Smooth muscle cell (in vitro differentiated cells): ENCODE measurements around the gene CASP5. TPM values are rescaled to one million over a fixed set of nuclear protein-coding genes. Genes with fewer than 3 reads are reported as not detected.

Experiments used
- DNase-seq: peaks from one replicate; lab custom pipeline; 2025; ENCODE audit not compliant: unreplicated experiment; lab: John Stamatoyannopoulos, UW
- H2AFZ ChIP-seq: fragments of 200-600 bp; sonication (generic); 2 replicates; pipeline ENCODE4 v1.6.0; 2016; ENCODE audit warnings: antibody characterized with exemption, low read depth, mild to moderate bottlenecking
- H3F3A ChIP-seq: fragments of 200-600 bp; sonication (generic); 2 replicates; pipeline ENCODE4 v1.6.0; 2017; ENCODE audit warnings: antibody characterized with exemption, low read depth
- H3K27ac ChIP-seq: fragments of 200-600 bp; sonication (generic); 2 replicates; pipeline ENCODE4 v1.5.1; 2016; ENCODE audit warnings: low read depth, mild to moderate bottlenecking
- H3K27me3 ChIP-seq: fragments of 200-600 bp; sonication (generic); 2 replicates; pipeline ENCODE4 v1.6.1; 2016; ENCODE audit warnings: low read depth, mild to moderate bottlenecking
- H3K36me3 ChIP-seq: fragments of 200-600 bp; sonication (generic); 2 replicates; pipeline ENCODE4 v1.5.1; 2016; ENCODE audit warnings: low read depth
- H3K4me1 ChIP-seq: fragments of 200-600 bp; sonication (generic); 2 replicates; pipeline ENCODE4 v1.5.1; 2016; ENCODE audit warnings: low read depth
- H3K4me2 ChIP-seq: fragments of 200-600 bp; sonication (generic); 2 replicates; pipeline ENCODE4 v1.6.0; 2016; ENCODE audit warnings: mild to moderate bottlenecking
- H3K4me3 ChIP-seq: fragments of 200-600 bp; sonication (generic); 2 replicates; pipeline ENCODE4 v1.5.1; 2016; ENCODE audit warnings: mild to moderate bottlenecking
- H3K79me2 ChIP-seq: fragments of 200-600 bp; sonication (generic); 2 replicates; pipeline ENCODE4 v1.6.0; 2016; ENCODE audit warnings: low read depth, mild to moderate bottlenecking
- H3K9ac ChIP-seq: fragments of 200-600 bp; sonication (generic); 2 replicates; pipeline ENCODE4 v1.6.0; 2016; ENCODE audit warnings: low read depth
- H3K9me3 ChIP-seq: fragments of 200-600 bp; sonication (generic); replicated peaks from 2 replicates; pipeline ENCODE4 v1.5.1; 2016; ENCODE audit warnings: low read depth
- H4K20me1 ChIP-seq: fragments of 200-600 bp; sonication (generic); 2 replicates; pipeline ENCODE4 v1.6.0; 2016; ENCODE audit warnings: low read depth
- CTCF ChIP-seq: fragments of 200-600 bp; sonication (generic); IDR thresholded peaks from 2 replicates; pipeline ENCODE4 v1.5.1; 2017; ENCODE audit warnings: borderline replicate concordance, mild to moderate bottlenecking, antibody characterized with exemption; ENCODE audit not compliant: insufficient read depth, poor library complexity, severe bottlenecking
- WGBS: methylation state at CpG from one replicate; pipeline ENCODE4 v1.1.7; 2016; ENCODE audit warnings: low lambda C conversion rate; 5-methylcytosine and 5-hydroxymethylcytosine counted together
- polyA plus RNA-seq: library from polyadenylated mRNA; unstranded; fragments of >200 nt; fragmentation: Nextera tagmentation; extraction: Ambion mirVana; gene quantifications from 2 replicates; pipeline ENCODE4 v1.2.1, GENCODE V29; 2016
- total RNA-seq: library from RNA; depleted of rRNA; stranded (reverse); fragments of >200 nt; gene quantifications from 2 replicates; pipeline ENCODE4 v1.2.3, GENCODE V29; 2014

CASP5 gene
- total and polyA plus RNA-seq, 2 experiments from 2014 or later, result not detected

- H3K79me2 ChIP-seq, result no peaks in the 10 kb centered on the region
- H3K27me3 ChIP-seq, result no peaks in the 10 kb centered on the region
- no peaks in the 10 kb centered on the region for H3K4me1 ChIP-seq
- no peaks in the 10 kb centered on the region for H3F3A ChIP-seq
- peak overlapping the region; percentile 83 for H2AFZ ChIP-seq
- peak overlapping the region; percentile 85 for H3K9ac ChIP-seq
- peak overlapping the region; percentile 82 for H3K27ac ChIP-seq
- H3K36me3 ChIP-seq, result no peaks in the 10 kb centered on the region
- H3K4me2 ChIP-seq, result peak overlapping the region; percentile 85
- no peak for DNase-seq
- WGBS, result 77% methylated on average over 16 of the region's 16 CpGs
- H3K4me3 ChIP-seq, result peak overlapping the region; percentile 57
- H4K20me1 ChIP-seq, result no peaks in the 10 kb centered on the region
- H3K9me3 ChIP-seq, result peaks cover 4% of the 10 kb centered on the region
- no peak for TF ChIP-seq CTCF
These were observed 53.9 kb downstream of the CASP5 start for GRCh38 chr11:104968856-104969776.

GRCh38 chr11:104968355-104968855 lies 54.6 kb downstream of the CASP5 start, which contains the start of gene CASP4:
CASP4 (minus strand) TSS chr11:104968574; CDS start chr11:104968525, 49 bp downstream.
- WGBS, result 13% methylated on average over 4 of the region's 4 CpGs
- Histone ChIP-seq H2AFZ (peak within 1 kb of the TSS; percentile 83), H3K4me3 (peak within 1 kb of the TSS; percentile 57), H3K9me3 (no peaks in the 10 kb centered on the region), H4K20me1 (no peaks in the 10 kb centered on the region), H3F3A (no peaks in the 10 kb centered on the region), H3K27me3 (no peaks in the 10 kb centered on the region), H3K36me3 (no peaks in the 10 kb centered on the region), H3K4me1 (no peaks in the 10 kb centered on the region), H3K4me2 (peak within 1 kb of the TSS; percentile 85), H3K9ac (peak within 1 kb of the TSS; percentile 85), H3K79me2 (no peaks in the 10 kb centered on the region), H3K27ac (peak within 1 kb of the TSS; percentile 82)
- DNase-seq, result no peak
- TF ChIP-seq CTCF, result no peak

DNA sequence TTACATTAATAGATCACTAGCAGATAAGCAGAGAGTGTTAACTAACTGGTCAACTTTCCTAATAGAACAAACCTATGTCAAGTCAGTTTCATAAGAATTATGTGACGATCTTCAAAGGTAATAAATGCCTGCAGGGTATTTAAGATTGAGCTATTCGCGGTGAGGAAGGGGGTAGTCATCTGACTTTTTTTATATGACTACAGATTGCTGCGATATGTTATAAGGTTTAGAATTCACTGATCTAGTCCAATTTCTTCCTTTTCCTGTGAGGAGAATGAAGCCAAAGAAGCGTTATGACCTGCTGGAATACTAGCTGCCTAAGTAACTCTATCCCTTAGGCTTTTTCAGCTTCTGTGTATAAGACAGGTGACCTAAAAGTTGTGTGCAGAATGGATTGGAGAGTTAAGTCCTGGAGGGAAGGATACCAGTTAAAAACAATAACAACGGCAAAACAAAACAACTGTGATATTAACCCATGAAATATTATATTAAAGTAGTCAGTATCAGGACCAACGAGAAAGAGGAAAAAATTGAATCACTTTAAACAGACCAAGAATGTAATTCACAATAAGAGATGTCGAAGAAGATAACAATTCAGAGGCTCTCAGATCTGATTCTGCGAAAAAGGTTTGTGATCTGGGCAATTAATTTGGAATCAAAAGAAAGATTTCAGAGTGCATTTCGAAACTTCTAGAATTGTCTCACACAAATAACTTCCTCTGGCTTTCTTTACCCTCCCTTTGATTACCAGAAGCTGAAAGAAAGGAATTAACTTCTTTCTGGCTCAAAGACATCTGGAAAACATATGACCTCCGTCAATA lies 55.2 kb downstream of the CASP5 start:
- no peaks in the 10 kb centered on the region for H3K9me3 ChIP-seq
- no peaks in the 10 kb centered on the region for H3K4me1 ChIP-seq
- no peak for TF ChIP-seq CTCF
- peak overlapping the region; percentile 85 for H3K9ac ChIP-seq
- H3F3A ChIP-seq, result no peaks in the 10 kb centered on the region
- peak overlapping the region; percentile 83 for H2AFZ ChIP-seq
- no peaks in the 10 kb centered on the region for H3K79me2 ChIP-seq
- no peaks in the 10 kb centered on the region for H3K27me3 ChIP-seq
- no peaks in the 10 kb centered on the region for H3K36me3 ChIP-seq
- H4K20me1 ChIP-seq, result no peaks in the 10 kb centered on the region
- no peak for DNase-seq
- 68% methylated on average over 11 of the region's 11 CpGs for WGBS
- peak overlapping the region; percentile 57 for H3K4me3 ChIP-seq
- H3K4me2 ChIP-seq, result peak overlapping the region; percentile 85
- H3K27ac ChIP-seq, result peak overlapping the region; percentile 82
